Prostate gland (tissue), 2 donors: Measurements from ENCODE around the gene PAX5. TPM values are rescaled to one million over a fixed set of nuclear protein-coding genes. Genes with fewer than 3 reads are reported as not detected.

Experiments
- DNase-seq: peaks from one replicate; pipeline ENCODE4 v3.0.0-alpha.2; 2019; ENCODE audit warnings: low spot score
- H3K27ac ChIP-seq, 2 donors: fragments of 200-600 bp; sonication (generic); 2 replicates each; pipeline ENCODE4 v1.5.1; 2017 to 2019
- H3K27me3 ChIP-seq: fragments of 200-600 bp; sonication (generic); replicated peaks from 2 replicates; pipeline ENCODE4 v1.5.1; 2019; ENCODE audit not compliant: insufficient read depth
- H3K36me3 ChIP-seq, 2 donors: fragments of 200-600 bp; sonication (generic); 1 replicate in 1 of 2; 2 replicates in 1 of 2; pipeline versions ENCODE4 v1.5.1 to v1.8.1; 2017 to 2019
- H3K4me1 ChIP-seq: fragments of 200-600 bp; sonication (generic); replicated peaks from 2 replicates; pipeline ENCODE4 v1.5.1; 2019
- H3K4me3 ChIP-seq, 2 donors: fragments of 200-600 bp; sonication (generic); 2 replicates each; pipeline ENCODE4 v1.5.1; 2017 to 2019
- H3K9me3 ChIP-seq: fragments of 200-600 bp; sonication (generic); 2 replicates; pipeline ENCODE4 v1.5.1; 2017
- CTCF ChIP-seq, 4 experiments: fragments of 200-600 bp in 2 of 4; fragments of 450-650 bp in 2 of 4; sonication (generic) in 2 of 4; IDR thresholded peaks; 1 replicate in 3 of 4; 2 replicates in 1 of 4; pipeline ENCODE4 v1.5.1; 2016 to 2019; ENCODE audit warnings: antibody characterized with exemption in 4 of 4, mild to moderate bottlenecking in 2 of 4, moderate library complexity in 2 of 4
- POLR2A ChIP-seq: fragments of 450-650 bp; IDR thresholded peaks from one replicate; pipeline ENCODE4 v1.6.1; 2016; ENCODE audit warnings: antibody characterized with exemption, mild to moderate bottlenecking
- POLR2AphosphoS5 ChIP-seq: sonication (generic); formaldehyde crosslinking; IDR thresholded peaks from one replicate; pipeline ENCODE4 v1.6.1; 2017; ENCODE audit warnings: antibody characterized with exemption
- WGBS: methylation state at CpG from one replicate; pipeline ENCODE4 v1.1.5; 2018; 5-methylcytosine and 5-hydroxymethylcytosine counted together
- intact Hi-C: fragments of 100-400 bp; cut with DNase I; formaldehyde crosslinking; loops from one replicate; pipeline ENCODE4 v1.14.2; 2022
- total RNA-seq, 2 donors: library from RNA; depleted of rRNA; stranded (reverse); fragments of >200 nt; gene quantifications; one replicate each; pipeline ENCODE4 v1.1.0, GENCODE V29; 2016

The PAX5 gene
- total RNA-seq, 2 donors from 2014 or later: 0.05 to 0.11 TPM

DNA sequence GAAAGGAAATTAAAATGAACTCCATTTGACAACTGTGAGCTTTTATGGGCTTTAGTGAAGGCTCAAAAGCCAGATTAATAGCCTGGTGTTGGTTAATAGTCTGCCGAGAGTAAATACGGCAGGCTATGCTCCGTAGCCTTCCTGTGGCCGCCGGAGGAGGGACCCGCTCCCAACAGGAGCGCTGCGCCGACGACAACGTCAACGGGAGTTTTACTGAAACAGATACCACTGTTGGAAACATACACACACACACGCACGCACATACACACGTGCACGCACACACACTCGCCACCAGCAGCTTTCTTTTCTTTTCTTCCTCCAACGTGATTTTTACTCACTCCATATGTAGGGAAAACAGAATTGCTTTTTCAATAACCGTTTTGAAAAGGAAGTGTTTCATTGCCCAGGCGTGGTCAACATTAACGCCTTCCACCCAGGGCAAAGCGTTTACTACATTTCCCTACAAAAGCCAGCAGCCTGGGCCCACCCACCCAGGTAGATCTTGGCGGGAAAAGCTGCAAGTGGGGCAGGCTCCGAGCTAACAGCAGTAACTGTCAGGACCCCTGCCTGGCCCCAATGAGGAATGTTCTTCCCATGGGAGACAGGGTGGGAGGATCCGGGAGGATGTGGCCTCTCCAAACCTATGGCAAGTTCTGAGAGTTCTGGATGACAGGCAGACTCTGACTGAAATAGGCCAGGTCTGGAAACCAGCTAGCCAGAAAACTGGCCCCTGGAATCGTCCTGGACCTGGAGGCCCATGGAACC lies 72.3 kb downstream of the PAX5 start:
- WGBS: 13% methylated on average over 26 of the region's 26 CpGs
- Histone ChIP-seq H3K9me3 (no peaks in the 10 kb centered on the region), H3K27me3 (no peaks in the 10 kb centered on the region), H3K27ac (no peak overlapping the region), H3K4me3 (peak overlapping the region in 1 of 2 donors; percentile 3), H3K36me3 (no peaks in the 10 kb centered on the region), H3K4me1 (no peaks in the 10 kb centered on the region)
- intact Hi-C loops: no loop called here
- TF ChIP-seq CTCF (IDR thresholded peaks at IDR 0.05): no peak
- TF ChIP-seq POLR2A: no peak
- TF ChIP-seq POLR2AphosphoS5: no peak
- peak; percentile 22 for DNase-seq

DNA sequence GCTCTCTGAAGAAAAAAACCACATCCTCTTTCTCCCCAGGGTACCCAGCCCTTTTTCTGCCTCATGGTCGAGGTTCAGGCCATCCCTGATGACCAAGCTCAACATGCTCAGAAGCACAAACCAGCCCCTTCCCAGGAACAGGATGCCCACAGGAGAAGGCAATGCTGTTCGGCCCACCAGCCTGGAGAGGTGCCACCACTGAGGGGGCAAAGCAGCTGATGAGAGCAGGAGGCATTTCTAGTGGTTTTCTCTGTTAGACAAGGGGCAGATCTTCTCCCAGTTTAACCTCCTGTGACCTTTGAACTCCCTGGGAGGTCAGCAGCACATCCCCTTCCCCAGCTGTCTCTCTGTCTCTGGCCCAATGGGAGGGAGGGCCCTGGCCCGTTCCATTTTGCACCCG lies 73.0 kb downstream of the PAX5 start:
- Histone ChIP-seq H3K36me3 (no peaks in the 10 kb centered on the region), H3K27me3 (no peaks in the 10 kb centered on the region), H3K9me3 (no peaks in the 10 kb centered on the region), H3K4me3 (no peak overlapping the region), H3K4me1 (no peaks in the 10 kb centered on the region), H3K27ac (no peak overlapping the region)
- TF ChIP-seq POLR2AphosphoS5 (no peak), CTCF (IDR thresholded peaks at IDR 0.05) (no peak), POLR2A (no peak)
- intact Hi-C loops: no loop called here
- 60% methylated on average over 4 of the region's 4 CpGs for WGBS
- no peak for DNase-seq

DNA sequence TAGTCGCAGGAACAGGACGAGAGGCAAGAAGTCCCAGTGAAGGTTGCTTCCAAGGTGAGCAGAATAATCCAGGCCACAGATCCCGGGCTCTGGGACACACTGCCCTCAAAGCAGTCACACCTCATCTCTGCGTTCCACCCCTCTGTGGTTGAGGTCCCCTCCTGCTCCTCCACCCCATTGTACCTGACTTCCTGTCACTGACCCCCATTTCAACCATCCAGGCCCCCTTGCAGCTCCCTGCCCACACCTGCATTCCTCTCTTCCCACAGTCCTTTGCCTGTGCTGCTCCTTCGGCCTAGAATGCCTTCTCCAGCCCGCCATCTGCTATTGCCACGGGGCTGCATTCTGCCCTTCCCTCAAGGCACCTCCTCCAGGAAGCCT lies 73.5 kb downstream of the PAX5 start:
- DNase-seq: no peak
- Histone ChIP-seq H3K36me3 (no peaks in the 10 kb centered on the region), H3K4me3 (no peak overlapping the region), H3K9me3 (no peaks in the 10 kb centered on the region), H3K27me3 (no peaks in the 10 kb centered on the region), H3K27ac (no peak overlapping the region), H3K4me1 (no peaks in the 10 kb centered on the region)
- intact Hi-C loops: no loop called here
- TF ChIP-seq POLR2A (no peak), CTCF (IDR thresholded peaks at IDR 0.05) (no peak), POLR2AphosphoS5 (no peak)
- 96% methylated on average over 7 of the region's 7 CpGs for WGBS

DNA sequence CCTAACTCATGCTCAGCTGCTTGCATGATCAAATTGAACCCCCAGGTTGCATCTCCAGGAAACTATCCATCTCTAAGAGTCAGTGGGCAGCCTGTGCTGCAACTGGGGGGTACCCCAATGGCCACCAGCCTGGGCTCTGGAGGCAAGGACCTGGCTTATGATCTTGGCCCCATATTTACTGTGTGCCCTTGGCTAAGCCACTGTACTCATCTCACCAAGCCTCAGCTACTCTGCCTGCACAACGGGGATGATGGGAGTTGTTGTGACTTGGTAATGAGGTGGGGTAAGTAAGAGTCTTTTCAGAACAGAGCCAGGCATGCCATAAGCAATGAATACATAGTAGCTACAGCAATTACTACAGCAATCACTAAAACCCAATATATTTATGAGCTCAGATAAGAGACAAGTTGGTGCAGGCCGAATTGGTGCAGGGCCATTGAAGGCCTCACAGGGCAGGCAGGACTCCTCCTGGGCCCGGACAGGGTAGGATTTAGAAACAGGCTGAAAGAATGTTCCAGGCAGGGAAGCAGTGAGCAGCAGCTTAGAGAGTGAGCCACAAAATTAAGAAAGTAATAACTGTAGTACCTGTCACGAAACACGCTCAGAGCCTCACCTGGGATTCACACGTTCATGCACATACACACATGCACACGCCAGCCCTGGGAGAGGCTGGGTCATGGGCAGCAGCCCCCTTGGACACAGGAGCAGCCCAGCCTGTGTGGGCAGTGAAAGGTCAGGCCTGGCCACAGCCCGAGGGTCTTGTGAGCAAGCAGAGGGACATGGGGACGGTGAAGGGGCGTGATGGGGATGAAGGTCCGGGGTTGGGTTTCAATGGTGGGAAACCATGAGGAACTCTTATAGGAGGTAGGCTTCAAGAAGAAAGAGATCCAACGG lies 74.1 kb downstream of the PAX5 start:
- H3K36me3 ChIP-seq: no peaks in the 10 kb centered on the region
- DNase-seq: no peak
- WGBS: 78% methylated on average over 12 of the region's 12 CpGs
- no peaks in the 10 kb centered on the region for H3K4me1 ChIP-seq
- intact Hi-C loops: no loop called here
- no peak overlapping the region for H3K27ac ChIP-seq
- H3K4me3 ChIP-seq: no peak overlapping the region
- no peaks in the 10 kb centered on the region for H3K9me3 ChIP-seq
- no peaks in the 10 kb centered on the region for H3K27me3 ChIP-seq
- TF ChIP-seq CTCF (IDR thresholded peaks at IDR 0.05) (no peak), POLR2AphosphoS5 (no peak), POLR2A (no peak)
